Lower leg skin (tissue), 3 donors: ENCODE measurements around the gene PATJ.

ENCODE experiments used
- CTCF ChIP-seq, 3 donors: fragments of 450-650 bp; IDR thresholded peaks; one replicate each; pipeline ENCODE4 v1.5.1; 2016; ENCODE audit warnings: antibody characterized with exemption in 3 of 3, mild to moderate bottlenecking in 3 of 3, moderate library complexity in 2 of 3
- POLR2A ChIP-seq, 2 donors: fragments of 450-650 bp; IDR thresholded peaks; one replicate each; pipeline ENCODE4 v1.6.1; 2016 to 2017; ENCODE audit warnings: antibody characterized with exemption in 2 of 2, mild to moderate bottlenecking in 1 of 2, moderate library complexity in 1 of 2

- TF ChIP-seq CTCF (IDR thresholded peaks at IDR 0.05): no peak
- TF ChIP-seq POLR2A (IDR thresholded peaks at IDR 0.05): no peak
These were observed 438.4 kb downstream of the PATJ start for GRCh38 chr1:62180639-62181038.
